GM10266 (cell line): Measurements from ENCODE around the gene VOPP1.

Experiments
- DNase-seq: peaks from one replicate; pipeline ENCODE4 v3.0.0; 2012; ENCODE audit errors: extremely low spot score
- TF ChIP-seq, protein P1 (sequence below): IDR thresholded peaks from 2 replicates; pipeline ENCODE4 v1.5.1; 2012; ENCODE audit warnings: mild to moderate bottlenecking, low read depth; ENCODE audit not compliant: control insufficient read depth, insufficient read depth; ENCODE audit errors: missing control alignments

VOPP1 gene

GRCh38 chr7:55439627-55440026, 132.7 kb downstream of the VOPP1 start:
- DNase-seq = no peak
- TF ChIP-seq, protein P1, sequence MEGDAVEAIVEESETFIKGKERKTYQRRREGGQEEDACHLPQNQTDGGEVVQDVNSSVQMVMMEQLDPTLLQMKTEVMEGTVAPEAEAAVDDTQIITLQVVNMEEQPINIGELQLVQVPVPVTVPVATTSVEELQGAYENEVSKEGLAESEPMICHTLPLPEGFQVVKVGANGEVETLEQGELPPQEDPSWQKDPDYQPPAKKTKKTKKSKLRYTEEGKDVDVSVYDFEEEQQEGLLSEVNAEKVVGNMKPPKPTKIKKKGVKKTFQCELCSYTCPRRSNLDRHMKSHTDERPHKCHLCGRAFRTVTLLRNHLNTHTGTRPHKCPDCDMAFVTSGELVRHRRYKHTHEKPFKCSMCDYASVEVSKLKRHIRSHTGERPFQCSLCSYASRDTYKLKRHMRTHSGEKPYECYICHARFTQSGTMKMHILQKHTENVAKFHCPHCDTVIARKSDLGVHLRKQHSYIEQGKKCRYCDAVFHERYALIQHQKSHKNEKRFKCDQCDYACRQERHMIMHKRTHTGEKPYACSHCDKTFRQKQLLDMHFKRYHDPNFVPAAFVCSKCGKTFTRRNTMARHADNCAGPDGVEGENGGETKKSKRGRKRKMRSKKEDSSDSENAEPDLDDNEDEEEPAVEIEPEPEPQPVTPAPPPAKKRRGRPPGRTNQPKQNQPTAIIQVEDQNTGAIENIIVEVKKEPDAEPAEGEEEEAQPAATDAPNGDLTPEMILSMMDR = no peak

DNA sequence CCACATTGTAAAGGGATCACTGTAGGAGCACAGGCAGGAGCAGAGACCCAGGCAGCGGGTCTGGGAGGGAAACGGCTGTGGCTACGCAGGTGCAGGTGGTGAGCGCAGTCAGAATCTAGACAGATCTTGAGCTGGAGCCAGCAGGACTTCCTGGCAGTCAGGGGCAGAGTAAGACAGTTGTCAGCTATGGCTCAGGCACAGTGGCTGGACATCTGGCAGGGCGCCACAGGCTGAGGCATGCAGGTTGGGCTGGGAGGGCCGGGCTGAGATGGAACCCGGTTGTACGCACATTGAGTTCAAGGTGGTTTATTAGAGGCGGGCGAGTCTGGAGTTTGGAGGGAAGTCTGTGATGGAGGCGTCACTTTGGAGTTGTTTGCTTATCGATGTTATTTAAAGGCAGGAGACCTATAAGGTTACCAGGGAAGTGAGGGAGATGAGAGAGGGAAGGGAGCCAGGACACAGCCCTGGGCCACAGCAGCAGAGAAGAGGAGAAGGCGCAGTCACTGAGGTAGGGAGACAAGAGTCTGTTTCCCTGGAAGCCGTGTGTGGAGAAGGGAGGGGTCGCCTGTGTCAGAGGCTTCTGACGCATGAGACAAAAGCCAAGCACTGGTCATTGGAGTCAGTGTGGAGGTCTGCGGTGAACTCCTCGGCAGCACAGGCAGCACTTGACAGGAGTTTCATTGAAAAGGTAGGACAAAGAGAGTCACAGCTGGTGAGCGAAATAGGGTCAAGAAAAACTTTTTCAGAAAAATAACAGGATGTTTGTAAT, 133.4 kb downstream of the VOPP1 start:
- DNase-seq = no peak
- TF ChIP-seq, protein P1 = no peak

- no peak for DNase-seq
- TF ChIP-seq, protein P1 = no peak
Measured at GRCh38 chr7:55438085-55438756, 134.1 kb downstream of the VOPP1 start.

DNA sequence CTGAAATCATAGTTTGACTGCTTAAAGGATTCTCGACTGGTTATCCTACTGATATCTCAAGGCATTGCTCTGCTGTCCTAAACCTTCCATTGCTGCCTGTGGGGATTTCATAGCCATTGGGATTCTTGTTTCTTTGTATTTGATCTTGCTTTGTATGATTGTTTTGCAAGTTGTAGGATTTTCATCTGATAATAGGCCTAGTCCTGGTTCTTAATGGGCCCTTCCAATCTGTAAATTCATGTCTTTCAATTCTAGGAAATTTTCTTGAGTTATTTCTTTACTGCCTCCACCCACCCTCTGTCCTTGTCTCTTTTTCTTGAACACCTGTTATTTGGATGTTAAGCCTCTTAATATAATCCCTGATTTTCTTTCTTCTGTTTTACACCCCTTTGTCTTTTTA, 134.9 kb downstream of the VOPP1 start:
- TF ChIP-seq, protein P1 = no peak

GRCh38 chr7:55436457-55436856, 135.8 kb downstream of the VOPP1 start:
- DNase-seq = no peak
- TF ChIP-seq, protein P1 = no peak

More for the DNA sequence above, 134.9 kb downstream of the VOPP1 start:
- no peak for DNase-seq

DNA sequence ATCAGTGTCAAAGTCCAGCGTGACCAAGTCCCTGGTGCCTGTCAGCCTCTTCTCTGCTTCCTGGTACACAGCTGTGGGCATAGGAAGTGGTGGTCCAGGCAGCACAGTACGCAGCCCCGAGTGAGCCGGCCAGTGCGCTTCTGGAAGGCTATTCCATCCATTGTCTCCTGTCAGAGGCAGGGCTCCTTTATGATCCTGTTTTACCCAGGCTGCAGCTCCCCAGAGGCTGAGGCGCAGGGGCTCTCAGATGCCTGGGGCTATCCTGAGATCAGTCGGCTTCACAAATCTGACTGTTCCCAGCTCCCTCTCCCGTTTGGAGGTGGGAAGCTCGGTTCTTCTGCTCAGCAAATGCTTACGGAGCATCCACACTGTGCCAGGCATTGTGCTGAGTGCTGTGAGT, 136.8 kb downstream of the VOPP1 start:
- DNase-seq = no peak
- TF ChIP-seq, protein P1 = no peak

GRCh38 chr7:55432939-55433784, 139.1 kb downstream of the VOPP1 start:
- DNase-seq = peak; percentile 72
- TF ChIP-seq, protein P1 = peak; percentile 48
